Esophagus squamous epithelium (tissue), 5 donors: ENCODE results near the gene COL4A1. TPM values are rescaled to one million over a fixed set of nuclear protein-coding genes. Genes with fewer than 3 reads are reported as not detected.

Experiments used
- DNase-seq: peaks from one replicate; lab custom pipeline; 2025; lab: John Stamatoyannopoulos, UW
- H3K27ac ChIP-seq, 4 donors: fragments of 200-600 bp; sonication (generic); one replicate each; pipeline ENCODE4 v1.5.1; 2016 to 2019; ENCODE audit warnings: mild to moderate bottlenecking in 1 of 4
- H3K27me3 ChIP-seq, 4 donors: fragments of 200-600 bp; sonication (generic); 1 replicate in 3 of 4; 2 replicates in 1 of 4; pipeline versions ENCODE4 v1.5.1 to v1.6.0; 2017 to 2021; ENCODE audit warnings: antibody characterized with exemption in 1 of 4
- H3K36me3 ChIP-seq, 3 donors: fragments of 200-600 bp; sonication (generic); one replicate each; pipeline ENCODE4 v1.5.1; 2016 to 2019
- H3K4me1 ChIP-seq, 3 donors: fragments of 200-600 bp; sonication (generic); one replicate each; pipeline ENCODE4 v1.5.1; 2017 to 2019
- H3K4me3 ChIP-seq, 4 donors: fragments of 200-600 bp; sonication (generic); 1 replicate in 3 of 4; 2 replicates in 1 of 4; pipeline ENCODE4 v1.5.1; 2016 to 2019; ENCODE audit warnings: mild to moderate bottlenecking in 2 of 4, moderate library complexity in 1 of 4
- H3K9me3 ChIP-seq, 3 donors: fragments of 200-600 bp; sonication (generic); one replicate each; pipeline ENCODE4 v1.5.1; 2016 to 2019
- POLR2A ChIP-seq, 4 donors: fragments of 450-650 bp; IDR thresholded peaks; one replicate each; pipeline ENCODE4 v1.6.1; 2017; ENCODE audit warnings: antibody characterized with exemption in 4 of 4, mild to moderate bottlenecking in 4 of 4, moderate library complexity in 3 of 4
- WGBS, 2 donors: methylation state at CpG; one replicate each; pipeline ENCODE4 v1.1.5; 2018; 5-methylcytosine and 5-hydroxymethylcytosine counted together
- intact Hi-C: fragments of 100-400 bp; cut with DNase I; formaldehyde crosslinking; loops from one replicate; pipeline ENCODE4 v1.15.0; 2022
- total RNA-seq, 4 donors: library from RNA; depleted of rRNA; stranded (reverse); fragments of >200 nt; gene quantifications; one replicate each; pipeline ENCODE4 v1.1.0, GENCODE V29; 2016
- TF ChIP-seq, protein P1 (sequence below), 6 experiments: fragments of 450-650 bp in 4 of 6; fragments of 200-600 bp in 2 of 6; sonication (generic) in 2 of 6; IDR thresholded peaks; one replicate each; pipeline ENCODE4 v1.5.1; 2016 to 2019; ENCODE audit warnings: antibody characterized with exemption in 6 of 6, mild to moderate bottlenecking in 4 of 6, moderate library complexity in 4 of 6
- donor health status: DM: yes; HTN: yes; CAD: no.

COL4A1 gene
- total RNA-seq, 4 donors from 2014 or later: 8.9 to 97.1 (median 40.2) TPM

DNA sequence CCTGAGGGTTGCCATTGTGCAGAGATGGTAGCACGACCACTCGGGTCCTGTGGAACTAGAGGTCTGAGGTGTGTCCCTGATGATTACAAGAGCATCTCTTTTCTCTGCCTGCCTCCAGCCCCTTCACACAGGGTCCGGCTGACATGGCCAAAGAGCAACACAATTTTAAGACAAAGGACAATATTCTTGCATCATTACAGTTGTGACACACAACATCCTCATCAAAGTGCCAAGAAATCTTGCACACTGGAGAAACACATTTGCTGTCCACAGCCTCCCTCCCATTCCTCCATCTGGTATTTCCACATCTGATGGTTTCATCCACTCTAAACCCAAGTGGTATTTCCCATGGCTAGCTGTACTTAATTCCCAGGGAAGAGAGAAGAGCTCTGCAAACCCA, 12.8 kb downstream of the COL4A1 start:
- WGBS, 2 donors: 40 to 73% methylated on average over 1 to 2 of the region's 3 CpGs
- peaks cover 0 to 47% (median 13%) of the 10 kb centered on the region in 3 donors for H3K4me1 ChIP-seq
- no peak for TF ChIP-seq POLR2A (IDR thresholded peaks at IDR 0.05)
- TF ChIP-seq, protein P1, sequence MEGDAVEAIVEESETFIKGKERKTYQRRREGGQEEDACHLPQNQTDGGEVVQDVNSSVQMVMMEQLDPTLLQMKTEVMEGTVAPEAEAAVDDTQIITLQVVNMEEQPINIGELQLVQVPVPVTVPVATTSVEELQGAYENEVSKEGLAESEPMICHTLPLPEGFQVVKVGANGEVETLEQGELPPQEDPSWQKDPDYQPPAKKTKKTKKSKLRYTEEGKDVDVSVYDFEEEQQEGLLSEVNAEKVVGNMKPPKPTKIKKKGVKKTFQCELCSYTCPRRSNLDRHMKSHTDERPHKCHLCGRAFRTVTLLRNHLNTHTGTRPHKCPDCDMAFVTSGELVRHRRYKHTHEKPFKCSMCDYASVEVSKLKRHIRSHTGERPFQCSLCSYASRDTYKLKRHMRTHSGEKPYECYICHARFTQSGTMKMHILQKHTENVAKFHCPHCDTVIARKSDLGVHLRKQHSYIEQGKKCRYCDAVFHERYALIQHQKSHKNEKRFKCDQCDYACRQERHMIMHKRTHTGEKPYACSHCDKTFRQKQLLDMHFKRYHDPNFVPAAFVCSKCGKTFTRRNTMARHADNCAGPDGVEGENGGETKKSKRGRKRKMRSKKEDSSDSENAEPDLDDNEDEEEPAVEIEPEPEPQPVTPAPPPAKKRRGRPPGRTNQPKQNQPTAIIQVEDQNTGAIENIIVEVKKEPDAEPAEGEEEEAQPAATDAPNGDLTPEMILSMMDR (IDR thresholded peaks at IDR 0.05): no peak
- DNase-seq: no peak
- H3K27ac ChIP-seq: peak overlapping the region; percentile 9 to 70 (median 57)
- no peaks in the 10 kb centered on the region for H3K9me3 ChIP-seq
- H3K36me3 ChIP-seq: no peaks in the 10 kb centered on the region
- H3K4me3 ChIP-seq: no peak overlapping the region
- intact Hi-C loops: no loop called here
- peaks cover 0 to 10% (median 0%) of the 10 kb centered on the region in 4 donors for H3K27me3 ChIP-seq

DNA sequence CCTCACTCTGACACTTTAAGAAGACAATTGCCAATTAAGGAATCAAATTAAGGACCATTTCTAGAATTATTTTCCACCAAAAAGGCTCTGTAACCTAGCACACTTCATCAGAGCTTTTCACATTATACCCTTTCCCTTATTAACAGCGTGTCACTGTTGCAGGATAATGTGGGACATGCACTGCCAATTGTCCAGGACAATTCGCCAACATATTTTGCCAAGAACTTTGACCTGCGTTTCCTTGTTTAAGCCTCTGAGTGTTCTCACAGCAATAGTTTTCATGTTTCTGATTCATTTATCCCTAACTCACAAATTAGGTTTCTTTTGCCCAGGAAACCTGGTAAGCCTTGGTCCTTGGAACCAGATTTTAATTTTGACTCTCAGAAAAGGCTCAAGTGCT, 13.3 kb downstream of the COL4A1 start:
- H3K9me3 ChIP-seq: no peaks in the 10 kb centered on the region
- H3K4me3 ChIP-seq: no peak overlapping the region
- no peaks in the 10 kb centered on the region for H3K36me3 ChIP-seq
- no peak for TF ChIP-seq POLR2A (IDR thresholded peaks at IDR 0.05)
- TF ChIP-seq, protein P1 (IDR thresholded peaks at IDR 0.05): no peak
- WGBS, 2 donors: 47 to 57% methylated on average over 3 of the region's 3 CpGs
- H3K4me1 ChIP-seq: peaks cover 0 to 42% (median 12%) of the 10 kb centered on the region in 3 donors
- intact Hi-C loops: no loop called here
- no peak for DNase-seq
- H3K27ac ChIP-seq: peak overlapping the region; percentile 9 to 70 (median 57)
- H3K27me3 ChIP-seq: peaks cover 0 to 8% (median 0%) of the 10 kb centered on the region in 4 donors

DNA sequence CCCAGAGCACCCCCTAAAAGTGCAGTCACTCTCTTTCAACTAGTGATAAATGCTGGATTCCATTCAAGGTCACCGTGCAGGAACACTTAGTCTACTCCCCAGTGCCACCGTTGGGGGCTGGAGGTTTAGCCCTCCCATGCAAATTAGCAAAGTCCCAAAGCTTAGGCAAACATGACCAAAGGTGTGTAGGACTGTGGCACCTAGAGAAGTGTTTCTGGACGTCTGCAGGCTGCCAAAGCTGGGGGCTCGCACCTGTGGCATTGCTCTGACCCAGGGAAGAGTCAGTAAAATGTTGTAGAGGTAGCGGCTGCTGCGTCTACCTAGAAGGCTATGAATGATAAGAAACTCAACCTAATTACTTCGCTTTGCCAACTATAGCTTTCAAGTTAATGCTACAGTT, 13.9 kb downstream of the COL4A1 start:
- intact Hi-C loops: no loop called here
- Histone ChIP-seq H3K9me3 (no peaks in the 10 kb centered on the region), H3K4me3 (no peak overlapping the region), H3K36me3 (no peaks in the 10 kb centered on the region), H3K27ac (peak overlapping the region in 2 of 4 donors; percentile 14 to 57), H3K27me3 (peaks cover 0 to 6% (median 0%) of the 10 kb centered on the region in 4 donors), H3K4me1 (peaks cover 0 to 36% (median 12%) of the 10 kb centered on the region in 3 donors)
- WGBS, 2 donors: 81 to 86% methylated on average over 6 to 7 of the region's 7 CpGs
- DNase-seq: no peak
- TF ChIP-seq, protein P1 (IDR thresholded peaks at IDR 0.05): no peak
- no peak for TF ChIP-seq POLR2A (IDR thresholded peaks at IDR 0.05)

DNA sequence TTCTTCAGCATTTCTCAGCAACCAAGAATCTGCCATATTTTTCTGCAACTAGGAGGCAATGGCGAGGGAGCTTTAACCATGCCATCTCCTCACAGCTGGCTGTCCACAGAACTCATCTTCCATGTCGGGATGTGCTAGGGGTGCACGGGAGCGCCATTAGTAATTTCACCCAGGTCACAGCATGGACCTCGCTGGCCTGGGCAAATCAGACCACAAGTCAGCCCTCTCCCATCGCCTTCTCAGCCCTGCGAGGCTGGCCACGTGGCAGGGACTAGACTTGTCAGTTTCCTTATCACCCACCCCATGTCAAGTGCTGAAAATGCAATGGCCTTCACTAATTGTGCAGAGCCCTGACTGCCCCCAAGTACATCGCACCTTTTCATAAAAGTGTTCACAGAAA, 15.7 kb downstream of the COL4A1 start:
- peaks cover 0 to 38% (median 8%) of the 10 kb centered on the region in 3 donors for H3K4me1 ChIP-seq
- H3K36me3 ChIP-seq: no peaks in the 10 kb centered on the region
- peak overlapping the region in 2 of 4 donors; percentile 73 to 74 for H3K27ac ChIP-seq
- no peak for DNase-seq
- no peaks in the 10 kb centered on the region for H3K27me3 ChIP-seq
- H3K9me3 ChIP-seq: no peaks in the 10 kb centered on the region
- intact Hi-C loops: no loop called here
- TF ChIP-seq, protein P1 (IDR thresholded peaks at IDR 0.05): no peak
- TF ChIP-seq POLR2A (IDR thresholded peaks at IDR 0.05): no peak
- no peak overlapping the region for H3K4me3 ChIP-seq
- WGBS, 2 donors: 77 to 81% methylated on average over 5 to 6 of the region's 9 CpGs

DNA sequence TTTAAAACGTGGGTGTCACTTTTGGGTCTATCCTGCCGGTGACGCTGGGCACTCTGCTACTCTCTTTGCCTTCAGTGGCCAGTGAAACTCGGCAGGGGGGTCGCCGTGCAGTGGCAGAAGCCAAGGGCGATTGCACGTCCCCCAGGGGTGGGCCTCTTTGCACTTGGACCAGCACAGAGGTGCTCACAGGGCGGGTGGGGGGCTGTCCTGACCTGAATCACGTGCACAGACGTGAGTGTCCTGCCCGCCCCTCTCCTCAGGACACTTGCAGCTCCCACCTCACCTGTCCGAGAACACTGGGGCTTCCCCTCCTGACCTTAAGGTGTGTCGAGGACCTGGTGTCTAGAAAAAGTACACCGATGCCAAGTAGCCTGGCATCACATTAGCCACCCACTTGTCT, 16.1 kb downstream of the COL4A1 start:
- DNase-seq: no peak
- H3K4me3 ChIP-seq: no peak overlapping the region
- H3K27ac ChIP-seq: peak overlapping the region in 3 of 4 donors; percentile 69 to 74 (median 73)
- no peaks in the 10 kb centered on the region for H3K36me3 ChIP-seq
- H3K4me1 ChIP-seq: peaks cover 0 to 41% (median 12%) of the 10 kb centered on the region in 3 donors
- TF ChIP-seq, protein P1 (IDR thresholded peaks at IDR 0.05): no peak
- TF ChIP-seq POLR2A (IDR thresholded peaks at IDR 0.05): no peak
- 50 to 74% methylated on average over 9 to 14 of the region's 15 CpGs for WGBS, 2 donors
- intact Hi-C loops: no loop called here
- H3K9me3 ChIP-seq: no peaks in the 10 kb centered on the region
- no peaks in the 10 kb centered on the region for H3K27me3 ChIP-seq
